ENCODE results near the gene NDUFS6. TPM values are rescaled to one million over a fixed set of nuclear protein-coding genes. Genes with fewer than 3 reads are reported as not detected.
"Not testable (repeated sequence)": the region's sequence is repeated elsewhere in the genome, so short reads cannot be mapped to it uniquely, and the experiment has no call there.

NDUFS6 gene
- total and polyA plus RNA-seq, 8 donors, result 26.8 to 55.8 (median 40.7) TPM

- no peaks in the 10 kb centered on the region for H3K36me3 ChIP-seq
- DNase-seq, result peak in 1 of 4 donors; percentile 57
- intact Hi-C loops (cut with DNase I), result no loop called here
- H3K4me1 ChIP-seq, result no peaks in the 10 kb centered on the region
- TF ChIP-seq CTCF (IDR thresholded peaks at IDR 0.05), result no peak
- H3K4me3 ChIP-seq, result no peak overlapping the region
- H3K27me3 ChIP-seq, result peaks cover 6 to 92% of the 10 kb centered on the region in 2 donors
- H3K9me3 ChIP-seq, result no peaks in the 10 kb centered on the region
- ATAC-seq, result no peak
- no peak overlapping the region for H3K27ac ChIP-seq
These were observed 36.8 kb downstream of the NDUFS6 start for GRCh38 chr5:1838013-1838412.

- Histone ChIP-seq H3K4me1 (no peaks in the 10 kb centered on the region), H3K27ac (no peak overlapping the region), H3K4me3 (no peak overlapping the region), H3K9me3 (no peaks in the 10 kb centered on the region), H3K27me3 (peaks cover 6 to 86% of the 10 kb centered on the region in 2 donors), H3K36me3 (no peaks in the 10 kb centered on the region)
- ATAC-seq, result no peak
- peak in 1 of 4 donors; percentile 69 for DNase-seq
- intact Hi-C loops (cut with DNase I), result no loop called here
- no peak for TF ChIP-seq CTCF (IDR thresholded peaks at IDR 0.05)
These were observed 38.9 kb downstream of the NDUFS6 start for GRCh38 chr5:1840071-1840547.

- Histone ChIP-seq H3K27me3 (peaks cover 6 to 79% of the 10 kb centered on the region in 2 donors), H3K36me3 (no peaks in the 10 kb centered on the region), H3K4me1 (no peaks in the 10 kb centered on the region), H3K27ac (no peak overlapping the region), H3K9me3 (no peaks in the 10 kb centered on the region), H3K4me3 (no peak overlapping the region)
- DNase-seq, result peak in 1 of 4 donors; percentile 69
- no peak for TF ChIP-seq CTCF (IDR thresholded peaks at IDR 0.05)
- no peak for ATAC-seq
- intact Hi-C loops (cut with DNase I), result no loop called here
These were observed 39.7 kb downstream of the NDUFS6 start for GRCh38 chr5:1840741-1841521.

GRCh38 chr5:1842004-1842819 is 41.0 kb downstream of the NDUFS6 start:
- Histone ChIP-seq H3K9me3 (no peaks in the 10 kb centered on the region), H3K4me3 (no peak overlapping the region), H3K4me1 (no peaks in the 10 kb centered on the region), H3K36me3 (no peaks in the 10 kb centered on the region), H3K27me3 (peaks cover 6 to 76% of the 10 kb centered on the region in 2 donors), H3K27ac (no peak overlapping the region)
- ATAC-seq, result no peak
- TF ChIP-seq CTCF (IDR thresholded peaks at IDR 0.05), result no peak
- intact Hi-C loops (cut with DNase I), result no loop called here
- no peak for DNase-seq

GRCh38 chr5:1843761-1844160 is 42.6 kb downstream of the NDUFS6 start:
- ATAC-seq; H3K36me3 ChIP-seq; H3K4me3 ChIP-seq; H3K27ac ChIP-seq; intact Hi-C loops (cut with DNase I); H3K9me3 ChIP-seq; H3K4me1 ChIP-seq: not testable (repeated sequence)
- H3K27me3 ChIP-seq, result peaks cover 6 to 77% of the 10 kb centered on the region in 2 donors
- peak in 1 of 4 donors; percentile 23 for DNase-seq
